ENCODE data around the gene ADAMTS5. TPM values are rescaled to one million over a fixed set of nuclear protein-coding genes. Genes with fewer than 3 reads are reported as not detected.

ADAMTS5 gene
- total RNA-seq, 1 donor from 2014 or later = 30.4 TPM

- no peaks in the 10 kb centered on the region for H3K9me3 Mint-ChIP-seq (ENCODE audit: low read depth)
- H3K36me3 Mint-ChIP-seq (ENCODE audit: low read depth) = no peaks in the 10 kb centered on the region
- H3K4me3 Mint-ChIP-seq (ENCODE audit: unreplicated experiment) = no peak overlapping the region
- H3K27me3 Mint-ChIP-seq (ENCODE audit: low read depth) = no peaks in the 10 kb centered on the region
- no peak overlapping the region for H3K27ac Mint-ChIP-seq (ENCODE audit: unreplicated experiment)
- H3K4me1 Mint-ChIP-seq (ENCODE audit: low read depth) = peaks cover 6% of the 10 kb centered on the region
- no peak for TF ChIP-seq CTCF (IDR thresholded peaks at IDR 0.05)
- DNase-seq (ENCODE audit: low spot score) = no peak
These were observed 83.1 kb downstream of the ADAMTS5 start for GRCh38 chr21:26883768-26884167.

- H3K36me3 Mint-ChIP-seq (ENCODE audit: low read depth) = no peaks in the 10 kb centered on the region
- no peak overlapping the region for H3K4me3 Mint-ChIP-seq (ENCODE audit: unreplicated experiment)
- H3K4me1 Mint-ChIP-seq (ENCODE audit: low read depth) = peaks cover 6% of the 10 kb centered on the region
- TF ChIP-seq CTCF (IDR thresholded peaks at IDR 0.05) = peak; percentile 79
- no peaks in the 10 kb centered on the region for H3K9me3 Mint-ChIP-seq (ENCODE audit: low read depth)
- no peak for DNase-seq (ENCODE audit: low spot score)
- H3K27ac Mint-ChIP-seq (ENCODE audit: unreplicated experiment) = no peak overlapping the region
- no peaks in the 10 kb centered on the region for H3K27me3 Mint-ChIP-seq (ENCODE audit: low read depth)
These were observed 85.2 kb downstream of the ADAMTS5 start for GRCh38 chr21:26881504-26882228.

GRCh38 chr21:26877018-26877417 is 89.9 kb downstream of the ADAMTS5 start:
- peaks cover 5% of the 10 kb centered on the region for H3K4me1 Mint-ChIP-seq (ENCODE audit: low read depth)
- no peak for DNase-seq (ENCODE audit: low spot score)
- H3K36me3 Mint-ChIP-seq (ENCODE audit: low read depth) = peaks cover 2% of the 10 kb centered on the region
- no peaks in the 10 kb centered on the region for H3K27me3 Mint-ChIP-seq (ENCODE audit: low read depth)
- H3K9me3 Mint-ChIP-seq (ENCODE audit: low read depth) = peaks cover 8% of the 10 kb centered on the region
- H3K4me3 Mint-ChIP-seq (ENCODE audit: unreplicated experiment) = no peak overlapping the region
- no peak for TF ChIP-seq CTCF (IDR thresholded peaks at IDR 0.05)
- no peak overlapping the region for H3K27ac Mint-ChIP-seq (ENCODE audit: unreplicated experiment)

- Mint-ChIP-seq H3K27me3 (ENCODE audit: low read depth) (no peaks in the 10 kb centered on the region), H3K36me3 (ENCODE audit: low read depth) (peaks cover 6% of the 10 kb centered on the region), H3K9me3 (ENCODE audit: low read depth) (peaks cover 16% of the 10 kb centered on the region), H3K27ac (ENCODE audit: unreplicated experiment) (no peak overlapping the region), H3K4me1 (ENCODE audit: low read depth) (no peaks in the 10 kb centered on the region), H3K4me3 (ENCODE audit: unreplicated experiment) (no peak overlapping the region)
- no peak for DNase-seq (ENCODE audit: low spot score)
- no peak for TF ChIP-seq CTCF (IDR thresholded peaks at IDR 0.05)
These were observed 92.5 kb downstream of the ADAMTS5 start for GRCh38 chr21:26874347-26874746.

Small RNA genes lying within 50 kb of the gene (microRNA-seq; reads per million reads assigned to microRNA genes)
- not detected for gene MIR4759 (ENCODE audit: borderline number of aligned reads)

Other genes starting within 250 kb of the ADAMTS5 start
- gene ADAMTS1, start 121.7 kb downstream of the ADAMTS5 start, total RNA-seq = 27.2 to 91.2 TPM (median 29.7 TPM) in 3 replicates

All from chondrocyte (in vitro differentiated cells).